Measurements from ENCODE around the gene CFTR. TPM values are rescaled to one million over a fixed set of nuclear protein-coding genes. Genes with fewer than 3 reads are reported as not detected.

The CFTR gene
- total RNA-seq, 1 donor from 2014 or later = 35.3 TPM

- TF ChIP-seq CTCF (IDR thresholded peaks at IDR 0.05) = no peak
- H3K27ac ChIP-seq = no peak overlapping the region
- no peaks in the 10 kb centered on the region for H3K9me3 ChIP-seq
- H3K36me3 ChIP-seq = no peaks in the 10 kb centered on the region
- ATAC-seq (no peak), DNase-seq (no peak)
- H3K27me3 ChIP-seq (ENCODE audit: low read depth) = no peaks in the 10 kb centered on the region
- no peaks in the 10 kb centered on the region for H3K4me1 ChIP-seq
- intact Hi-C loops (cut with DNase I) = no loop called here
- H3K4me3 ChIP-seq = no peak overlapping the region
Observed at GRCh38 chr7:117610396-117610795, 130.6 kb downstream of the CFTR start.

- no peak overlapping the region for H3K4me3 ChIP-seq
- no peaks in the 10 kb centered on the region for H3K4me1 ChIP-seq
- H3K9me3 ChIP-seq = no peaks in the 10 kb centered on the region
- intact Hi-C loops (cut with DNase I) = no loop called here
- no peaks in the 10 kb centered on the region for H3K27me3 ChIP-seq (ENCODE audit: low read depth)
- DNase-seq = no peak
- no peak for ATAC-seq
- no peak overlapping the region for H3K27ac ChIP-seq
- no peaks in the 10 kb centered on the region for H3K36me3 ChIP-seq
- TF ChIP-seq CTCF (IDR thresholded peaks at IDR 0.05) = no peak
Observed at GRCh38 chr7:117612637-117613036, 132.8 kb downstream of the CFTR start.

GRCh38 chr7:117616694-117617093 is 136.9 kb downstream of the CFTR start:
- no peak for TF ChIP-seq CTCF (IDR thresholded peaks at IDR 0.05)
- DNase-seq = no peak
- H3K27ac ChIP-seq = no peak overlapping the region

GRCh38 chr7:117619681-117620080 is 139.9 kb downstream of the CFTR start:
- intact Hi-C loops (cut with DNase I) = no loop called here

More at GRCh38 chr7:117616694-117617093, 136.9 kb downstream of the CFTR start:
- Histone ChIP-seq H3K27me3 (ENCODE audit: low read depth) (no peaks in the 10 kb centered on the region), H3K4me1 (no peaks in the 10 kb centered on the region), H3K9me3 (no peaks in the 10 kb centered on the region), H3K4me3 (no peak overlapping the region), H3K36me3 (no peaks in the 10 kb centered on the region)
- no peak for ATAC-seq
- intact Hi-C loops (cut with DNase I) = no loop called here

GRCh38 chr7:117621075-117621618 is 141.3 kb downstream of the CFTR start:
- Histone ChIP-seq H3K27me3 (ENCODE audit: low read depth) (no peaks in the 10 kb centered on the region), H3K27ac (no peak overlapping the region), H3K4me3 (no peak overlapping the region), H3K4me1 (no peaks in the 10 kb centered on the region), H3K9me3 (no peaks in the 10 kb centered on the region), H3K36me3 (no peaks in the 10 kb centered on the region)
- no peak for DNase-seq
- ATAC-seq = no peak
- intact Hi-C loops (cut with DNase I) = no loop called here
- TF ChIP-seq CTCF (IDR thresholded peaks at IDR 0.05) = no peak

More at GRCh38 chr7:117619681-117620080, 139.9 kb downstream of the CFTR start:
- H3K27me3 ChIP-seq (ENCODE audit: low read depth) = no peaks in the 10 kb centered on the region
- no peak for DNase-seq
- no peak for TF ChIP-seq CTCF (IDR thresholded peaks at IDR 0.05)
- H3K4me3 ChIP-seq = no peak overlapping the region
- no peaks in the 10 kb centered on the region for H3K9me3 ChIP-seq
- no peak overlapping the region for H3K27ac ChIP-seq
- no peaks in the 10 kb centered on the region for H3K4me1 ChIP-seq
- H3K36me3 ChIP-seq = no peaks in the 10 kb centered on the region
- no peak for ATAC-seq

All from lower lobe of right lung (tissue), 2 donors.